Activated CD8-positive, alpha-beta memory T cell treated with anti-CD3 and anti-CD28 coated beads for 4 hours (primary cell): ENCODE data around the gene U2SURP.

Source experiments
- DNase-seq, 2 donors: peaks; one replicate each; pipeline ENCODE4 v3.0.0-alpha.2; 2020; ENCODE audit warnings: low read depth in 2 of 2

Gene U2SURP

GRCh38 chr3:143001369-143002082 lies at the start of gene U2SURP:
U2SURP (plus strand) TSS chr3:143001570; CDS start chr3:143001629, 59 bp downstream.
- DNase-seq = peak; percentile 82 to 88

GRCh38 chr3:142951794-142952193 lies 49.6 kb upstream of the U2SURP start:
- no peak for DNase-seq

GRCh38 chr3:142952272-142953193 lies 48.8 kb upstream of the U2SURP start:
- no peak for DNase-seq

- DNase-seq = no peak
Measured at GRCh38 chr3:142953443-142953842, 47.9 kb upstream of the U2SURP start.

- no peak for DNase-seq
Measured at GRCh38 chr3:142958707-142959106, 42.7 kb upstream of the U2SURP start.

- no peak for DNase-seq
Measured at GRCh38 chr3:142960322-142960850, 41.0 kb upstream of the U2SURP start.

GRCh38 chr3:142961539-142961938 lies 39.8 kb upstream of the U2SURP start:
- DNase-seq = no peak

GRCh38 chr3:142962175-142962519 lies 39.2 kb upstream of the U2SURP start:
- no peak for DNase-seq

- no peak for DNase-seq
Measured at GRCh38 chr3:142962520-142963233, 38.7 kb upstream of the U2SURP start.

- DNase-seq = no peak
Measured at GRCh38 chr3:142963234-142963515, 38.2 kb upstream of the U2SURP start.

- no peak for DNase-seq
Measured at GRCh38 chr3:142963516-142964448, 37.6 kb upstream of the U2SURP start, which contains the start of gene PAQR9. PAQR9 (minus strand) TSS chr3:142963674; CDS start chr3:142963336, 338 bp downstream.

- no peak for DNase-seq
Measured at GRCh38 chr3:142965581-142965980, 35.8 kb upstream of the U2SURP start.

- DNase-seq = no peak
Measured at GRCh38 chr3:142966808-142967207, 34.6 kb upstream of the U2SURP start.

GRCh38 chr3:142968319-142969025 lies 32.9 kb upstream of the U2SURP start:
- DNase-seq = no peak

- DNase-seq = no peak
Measured at GRCh38 chr3:142971431-142971830, 29.9 kb upstream of the U2SURP start.

GRCh38 chr3:142972092-142972753 lies 29.1 kb upstream of the U2SURP start:
- DNase-seq = no peak

GRCh38 chr3:142973217-142974009 lies 28.0 kb upstream of the U2SURP start:
- DNase-seq = no peak

GRCh38 chr3:142975316-142975995 lies 25.9 kb upstream of the U2SURP start:
- DNase-seq = no peak
